LoVo (cell line): ENCODE results near the gene RYR1.
"Not testable (repeated sequence)": the region's sequence is repeated elsewhere in the genome, so short reads cannot be mapped to it uniquely, and the experiment has no call there.

Experiments
- DNase-seq: peaks from one replicate; pipeline ENCODE4 v3.0.0-alpha.2; 2016; ENCODE audit warnings: low spot score

RYR1 gene

GRCh38 chr19:38427035-38427677 is 6.3 kb upstream of the RYR1 start:
- DNase-seq, result not testable (repeated sequence)

DNA sequence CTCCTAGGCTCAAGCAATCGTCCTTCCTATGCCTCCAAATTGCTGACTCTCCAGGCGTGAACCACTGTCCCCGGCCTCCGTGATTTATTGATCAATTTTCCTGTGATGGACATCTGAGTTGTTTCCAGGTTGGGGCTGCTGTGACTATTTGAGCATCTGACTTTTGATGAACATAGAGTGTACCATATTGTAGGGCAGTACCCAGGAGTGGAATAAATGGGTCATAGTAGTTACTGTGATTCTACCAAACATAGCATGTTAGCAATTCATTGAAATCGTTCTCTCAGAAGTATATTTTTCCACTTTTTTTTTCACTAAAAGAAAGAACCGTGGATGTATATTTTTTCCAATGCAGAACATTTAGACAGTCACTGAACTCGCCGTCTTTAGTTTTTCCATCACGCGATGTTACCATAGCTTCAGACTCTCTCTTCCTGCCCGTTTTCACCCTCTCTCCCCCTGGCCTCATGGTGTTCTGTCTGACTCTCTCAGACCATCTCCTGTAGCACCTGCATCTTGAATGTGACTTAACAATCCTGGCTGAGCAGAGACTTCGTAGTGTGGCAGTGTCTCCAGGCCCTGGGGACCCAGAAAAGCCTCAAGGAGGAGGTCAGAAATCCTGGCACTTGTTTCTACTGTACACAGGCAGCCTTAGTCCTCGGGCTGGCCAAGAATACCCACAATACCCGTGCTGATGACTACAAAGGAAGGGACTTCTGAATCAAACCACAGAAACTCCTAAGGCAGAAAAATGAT is 4.3 kb upstream of the RYR1 start:
- no peak for DNase-seq

GRCh38 chr19:38429811-38430156 is 3.7 kb upstream of the RYR1 start:
- DNase-seq, result no peak

GRCh38 chr19:38430931-38431330 is 2.6 kb upstream of the RYR1 start:
- no peak for DNase-seq

GRCh38 chr19:38434549-38435051 is 1.1 kb downstream of the RYR1 start:
- no peak for DNase-seq

- no peak for DNase-seq
Measured at GRCh38 chr19:38437295-38437694, 3.8 kb downstream of the RYR1 start.

- DNase-seq, result no peak
Measured at GRCh38 chr19:38437917-38438316, 4.4 kb downstream of the RYR1 start.

DNA sequence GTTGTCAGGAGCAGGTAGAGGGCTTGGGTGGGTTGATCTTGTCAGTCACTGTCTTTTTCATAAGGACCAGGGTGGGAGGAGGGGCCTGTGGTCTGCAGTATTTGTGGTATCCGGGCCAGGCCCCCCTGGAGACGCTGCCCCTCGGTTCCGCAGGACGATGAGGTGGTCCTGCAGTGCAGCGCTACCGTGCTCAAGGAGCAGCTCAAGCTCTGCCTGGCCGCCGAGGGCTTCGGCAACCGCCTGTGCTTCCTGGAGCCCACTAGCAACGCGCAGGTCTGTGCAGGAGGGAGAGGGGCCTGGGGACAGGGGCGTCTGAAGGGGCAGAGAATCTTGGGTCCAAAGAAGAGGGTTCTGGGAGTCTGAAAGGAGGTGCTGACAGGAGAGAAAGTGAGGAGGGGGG is 7.1 kb downstream of the RYR1 start:
- no peak for DNase-seq

- no peak for DNase-seq
Measured at GRCh38 chr19:38441657-38442348, 8.3 kb downstream of the RYR1 start.

DNA sequence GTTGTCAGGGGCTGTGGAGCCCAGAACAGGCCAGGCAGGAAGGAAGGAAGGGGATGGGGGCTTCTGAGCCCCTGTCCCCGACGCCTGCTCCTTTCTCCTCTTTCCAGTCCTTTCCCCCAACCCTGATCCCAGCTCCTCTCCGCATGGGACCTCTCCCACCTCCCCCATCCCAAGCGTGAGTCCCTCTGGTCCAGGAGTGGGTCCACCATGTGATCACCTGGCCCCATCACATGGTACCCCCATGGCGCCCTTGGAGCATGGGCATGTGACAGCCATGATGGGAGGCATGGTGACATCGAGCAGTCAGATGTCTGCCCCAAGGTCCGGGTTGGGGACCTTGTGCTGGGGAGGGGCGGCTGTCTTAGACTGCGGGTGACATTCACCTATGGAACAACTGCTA is 9.2 kb downstream of the RYR1 start:
- DNase-seq, result no peak

DNA sequence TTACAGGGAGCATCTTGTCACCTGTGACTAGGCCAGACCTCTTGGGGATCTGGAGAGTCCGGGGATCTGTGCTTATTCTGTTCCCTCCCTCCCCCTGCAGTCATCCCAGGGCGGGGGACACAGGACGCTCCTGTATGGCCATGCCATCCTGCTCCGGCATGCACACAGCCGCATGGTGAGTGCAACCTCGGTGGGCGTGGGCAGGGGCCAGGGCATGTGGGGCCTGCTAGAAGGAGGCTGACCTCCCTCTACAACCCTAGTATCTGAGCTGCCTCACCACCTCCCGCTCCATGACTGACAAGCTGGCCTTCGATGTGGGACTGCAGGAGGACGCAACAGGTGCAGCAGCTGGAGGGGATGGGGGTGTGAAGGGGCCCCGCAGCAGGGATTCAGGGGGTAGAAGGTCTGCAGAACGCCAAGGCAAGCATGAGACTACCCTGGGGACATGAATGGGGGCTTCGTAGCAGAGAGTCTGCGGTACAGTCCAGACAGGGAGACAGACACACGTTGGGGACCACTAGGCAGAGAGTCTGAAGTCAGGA is 10.0 kb downstream of the RYR1 start:
- no peak for DNase-seq

GRCh38 chr19:38444026-38444425 is 10.5 kb downstream of the RYR1 start:
- DNase-seq, result no peak

- DNase-seq, result no peak
Measured at GRCh38 chr19:38445362-38445761, 11.9 kb downstream of the RYR1 start.

- DNase-seq, result no peak
Measured at GRCh38 chr19:38448225-38448624, 14.7 kb downstream of the RYR1 start.

DNA sequence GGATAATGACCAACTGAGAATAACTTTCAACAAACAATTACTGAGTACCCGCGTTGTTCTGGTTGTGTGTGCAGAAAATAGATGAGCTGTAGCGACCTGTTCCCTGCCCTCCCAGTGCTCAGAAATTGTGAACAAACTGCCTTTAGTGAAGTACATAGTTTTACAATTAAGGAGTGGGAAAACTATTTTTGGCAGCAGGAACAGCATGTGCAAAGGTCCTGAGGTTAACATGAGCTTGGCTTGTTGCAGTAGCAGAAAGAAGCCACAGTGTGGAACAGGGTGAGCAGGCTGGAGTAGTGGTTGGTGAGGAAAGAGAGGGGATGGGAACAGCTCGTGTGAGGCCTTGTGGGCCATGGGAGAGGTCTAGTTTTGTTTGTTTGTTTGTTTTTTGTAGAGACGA is 16.0 kb downstream of the RYR1 start:
- no peak for DNase-seq

DNA sequence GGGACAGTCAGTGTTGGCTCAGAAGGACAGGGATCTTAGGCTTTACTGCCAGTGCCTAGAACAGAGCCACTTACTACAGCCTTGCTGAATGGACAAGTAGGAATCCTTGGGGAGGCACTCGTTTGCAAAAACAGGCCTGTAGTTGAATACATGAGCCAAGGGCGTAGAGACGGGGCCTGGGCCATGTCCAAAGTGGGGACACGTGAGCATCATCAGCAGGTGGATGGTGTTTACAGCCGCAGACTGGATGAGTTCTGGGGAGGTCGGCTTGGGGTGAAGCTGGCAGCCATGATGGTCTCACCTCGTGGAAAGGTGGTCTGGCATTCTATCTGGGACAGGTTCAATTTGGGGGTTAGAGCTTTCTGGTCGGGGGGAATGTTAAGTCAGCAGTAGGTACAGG is 17.5 kb downstream of the RYR1 start:
- DNase-seq, result no peak

DNA sequence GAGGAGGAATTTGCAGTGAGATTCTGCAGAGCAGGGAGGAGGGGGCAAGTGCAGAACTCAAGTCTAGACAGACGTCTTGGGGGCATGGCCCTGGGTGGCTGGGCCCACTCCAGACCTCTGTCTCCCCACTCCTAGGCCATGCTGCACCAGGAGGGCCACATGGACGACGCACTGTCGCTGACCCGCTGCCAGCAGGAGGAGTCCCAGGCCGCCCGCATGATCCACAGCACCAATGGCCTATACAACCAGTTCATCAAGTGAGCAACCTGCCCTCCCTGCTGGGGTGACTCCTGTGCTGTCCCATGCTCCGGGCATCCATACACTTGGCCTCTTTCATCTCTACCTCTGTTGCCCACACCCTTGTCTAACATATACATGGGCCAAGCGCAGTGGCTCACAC is 18.1 kb downstream of the RYR1 start:
- DNase-seq, result no peak

GRCh38 chr19:38452430-38453366 is 19.2 kb downstream of the RYR1 start:
- DNase-seq, result no peak

DNA sequence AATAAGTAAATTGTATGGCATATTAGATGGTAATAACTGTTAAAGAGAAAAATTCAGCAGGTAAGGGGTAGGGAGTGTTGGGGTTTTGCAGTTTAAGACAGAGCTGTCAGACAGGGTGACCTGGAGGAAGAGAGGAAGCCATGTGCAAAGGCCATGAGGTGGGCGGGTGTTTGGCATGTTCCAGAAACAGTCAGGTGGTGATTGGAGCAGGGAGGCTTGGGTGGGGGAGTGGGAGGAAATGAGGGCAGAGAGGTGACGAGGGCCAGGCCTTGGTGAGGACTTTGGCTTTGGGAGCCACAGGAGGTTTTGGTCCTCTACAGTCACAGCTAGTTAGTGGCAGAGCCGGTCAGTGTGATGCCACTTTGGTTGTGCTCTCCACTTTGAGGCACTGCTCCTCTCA is 20.1 kb downstream of the RYR1 start:
- DNase-seq, result no peak

GRCh38 chr19:38455031-38455430 is 21.5 kb downstream of the RYR1 start:
- no peak for DNase-seq

- no peak for DNase-seq
Measured at GRCh38 chr19:38457202-38457601, 23.7 kb downstream of the RYR1 start.
